Upper lobe of left lung (tissue), 6 donors: ENCODE measurements around the gene GALNT14. TPM values are rescaled to one million over a fixed set of nuclear protein-coding genes. Genes with fewer than 3 reads are reported as not detected.

Experiments
- ATAC-seq, 2 donors: fragments of 200-7000 bp; cut with Tn5 transposase; one replicate each; pipeline ENCODE4 v1.9.1; 2022; ENCODE audit warnings: mild to moderate bottlenecking in 2 of 2, moderate library complexity in 2 of 2; ENCODE audit not compliant: low FRiP score in 2 of 2
- DNase-seq, 2 donors: peaks; one replicate each; pipeline ENCODE4 v3.0.0-alpha.2; 2019 to 2020
- H3K27ac ChIP-seq, 4 donors: fragments of 200-600 bp; sonication (generic); one replicate each; pipeline ENCODE4 v1.5.1; 2016 to 2019
- H3K27me3 ChIP-seq, 4 donors: fragments of 200-600 bp; sonication (generic); one replicate each; pipeline ENCODE4 v1.5.1; 2017 to 2019
- H3K36me3 ChIP-seq, 4 donors: fragments of 200-600 bp; sonication (generic); one replicate each; pipeline ENCODE4 v1.5.1; 2016 to 2019
- H3K4me1 ChIP-seq, 4 donors: fragments of 200-600 bp; sonication (generic); one replicate each; pipeline ENCODE4 v1.5.1; 2018 to 2019
- H3K4me3 ChIP-seq, 4 donors: fragments of 200-600 bp; sonication (generic); one replicate each; pipeline ENCODE4 v1.5.1; 2017 to 2019; ENCODE audit warnings: mild to moderate bottlenecking in 2 of 4, moderate library complexity in 1 of 4
- H3K9me3 ChIP-seq, 4 donors: fragments of 200-600 bp; sonication (generic); one replicate each; pipeline ENCODE4 v1.5.1; 2018 to 2019
- EP300 ChIP-seq, 4 donors: sonication (generic); formaldehyde crosslinking; IDR thresholded peaks; one replicate each; pipeline ENCODE4 v1.5.1; 2017; ENCODE audit warnings: antibody characterized with exemption in 4 of 4, control low read depth in 2 of 4
- POLR2A ChIP-seq, 4 donors: fragments of 450-650 bp; IDR thresholded peaks; one replicate each; pipeline ENCODE4 v1.5.1; 2016 to 2017; ENCODE audit warnings: antibody characterized with exemption in 4 of 4, mild to moderate bottlenecking in 2 of 4
- POLR2AphosphoS5 ChIP-seq, 2 donors: sonication (generic); formaldehyde crosslinking; IDR thresholded peaks; one replicate each; pipeline ENCODE4 v1.5.1; 2017; ENCODE audit warnings: antibody characterized with exemption in 2 of 2
- WGBS, 2 donors: methylation state at CpG; one replicate each; pipeline ENCODE4 v1.1.5; 2017 to 2018; 5-methylcytosine and 5-hydroxymethylcytosine counted together
- total RNA-seq, 6 donors: library from RNA; depleted of rRNA in 4 of 6; stranded (reverse); fragments of >200 nt in 4 of 6; gene quantifications; one replicate each; pipeline versions ENCODE4 v1.1.0 to v1.2.1, GENCODE V29; 2016 to 2021
- TF ChIP-seq, protein P1 (sequence below), 6 experiments: fragments of 450-650 bp in 4 of 6; fragments of 200-600 bp in 2 of 6; sonication (generic) in 2 of 6; IDR thresholded peaks; one replicate each; pipeline ENCODE4 v1.5.1; 2016 to 2019; ENCODE audit warnings: antibody characterized with exemption in 6 of 6
- donor health status: DM: no; HTN: no; CAD: no; lungs with moderate emphysema.
- donor health status: DM: no; HTN: yes; CAD: no; lungs with severe emphysema.

Gene GALNT14
- total RNA-seq, 6 donors from 2014 or later, result 0.98 to 2.6 (median 1.4) TPM; not detected in 1

- DNase-seq (no peak), ATAC-seq (no peak)
- Histone ChIP-seq H3K4me1 (no peaks in the 10 kb centered on the region), H3K4me3 (no peak overlapping the region), H3K27ac (no peak overlapping the region), H3K9me3 (no peaks in the 10 kb centered on the region), H3K27me3 (no peaks in the 10 kb centered on the region), H3K36me3 (no peaks in the 10 kb centered on the region)
- no peak for TF ChIP-seq POLR2AphosphoS5 (IDR thresholded peaks at IDR 0.05)
- TF ChIP-seq, protein P1, sequence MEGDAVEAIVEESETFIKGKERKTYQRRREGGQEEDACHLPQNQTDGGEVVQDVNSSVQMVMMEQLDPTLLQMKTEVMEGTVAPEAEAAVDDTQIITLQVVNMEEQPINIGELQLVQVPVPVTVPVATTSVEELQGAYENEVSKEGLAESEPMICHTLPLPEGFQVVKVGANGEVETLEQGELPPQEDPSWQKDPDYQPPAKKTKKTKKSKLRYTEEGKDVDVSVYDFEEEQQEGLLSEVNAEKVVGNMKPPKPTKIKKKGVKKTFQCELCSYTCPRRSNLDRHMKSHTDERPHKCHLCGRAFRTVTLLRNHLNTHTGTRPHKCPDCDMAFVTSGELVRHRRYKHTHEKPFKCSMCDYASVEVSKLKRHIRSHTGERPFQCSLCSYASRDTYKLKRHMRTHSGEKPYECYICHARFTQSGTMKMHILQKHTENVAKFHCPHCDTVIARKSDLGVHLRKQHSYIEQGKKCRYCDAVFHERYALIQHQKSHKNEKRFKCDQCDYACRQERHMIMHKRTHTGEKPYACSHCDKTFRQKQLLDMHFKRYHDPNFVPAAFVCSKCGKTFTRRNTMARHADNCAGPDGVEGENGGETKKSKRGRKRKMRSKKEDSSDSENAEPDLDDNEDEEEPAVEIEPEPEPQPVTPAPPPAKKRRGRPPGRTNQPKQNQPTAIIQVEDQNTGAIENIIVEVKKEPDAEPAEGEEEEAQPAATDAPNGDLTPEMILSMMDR (IDR thresholded peaks at IDR 0.05), result no peak
- no peak for TF ChIP-seq EP300 (IDR thresholded peaks at IDR 0.05)
- no peak for TF ChIP-seq POLR2A (IDR thresholded peaks at IDR 0.05)
- WGBS, 2 donors, result 72 to 83% methylated on average over 5 of the region's 5 CpGs
These were observed 163.7 kb downstream of the GALNT14 start for GRCh38 chr2:30974554-30974953.

- no peak for DNase-seq
- 89 to 90% methylated on average over 1 of the region's 1 CpG for WGBS, 2 donors
- no peak for ATAC-seq
These were observed 164.1 kb downstream of the GALNT14 start for GRCh38 chr2:30974092-30974491.

DNA sequence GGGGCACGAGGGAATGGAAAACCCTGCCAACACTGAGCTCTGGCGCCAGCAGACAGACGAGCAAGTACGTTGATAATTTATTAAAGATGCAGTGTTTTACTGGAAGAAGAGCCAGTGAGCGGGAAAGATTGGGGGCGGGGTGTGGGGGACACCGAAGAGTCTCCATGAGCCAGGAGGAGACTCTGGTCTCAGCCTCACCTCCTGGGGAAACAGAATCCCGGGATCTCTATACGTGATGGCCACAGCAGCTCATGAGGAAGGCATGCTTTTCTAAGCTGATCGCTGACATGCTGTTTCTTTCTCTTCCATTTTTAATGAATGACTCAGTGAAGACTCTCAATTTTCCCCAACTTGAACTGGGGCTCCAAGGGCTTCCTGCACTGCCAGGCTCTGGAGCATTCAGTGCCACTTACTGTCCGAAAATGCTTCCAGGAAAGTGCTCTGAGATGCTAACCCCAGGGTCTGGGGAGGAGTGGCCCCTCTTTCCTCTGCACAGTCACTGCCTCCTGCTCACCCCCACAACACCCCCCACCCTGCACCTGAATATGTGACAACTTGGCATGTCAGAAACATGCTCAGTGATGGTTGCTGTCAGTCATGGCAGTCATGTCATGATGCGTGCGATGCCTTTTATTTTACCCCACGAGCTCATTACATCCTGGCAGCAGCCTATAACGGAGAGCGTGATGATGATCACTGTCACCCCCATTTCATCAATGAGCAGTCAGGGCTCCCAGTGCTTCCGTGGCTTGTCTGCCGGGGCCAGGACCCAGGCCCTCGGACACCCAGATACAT, 166.8 kb downstream of the GALNT14 start:
- DNase-seq (peak in 1 of 2 donors; percentile 10), ATAC-seq (no peak)
- TF ChIP-seq, protein P1 (IDR thresholded peaks at IDR 0.05), result no peak
- no peak for TF ChIP-seq EP300 (IDR thresholded peaks at IDR 0.05)
- Histone ChIP-seq H3K36me3 (no peaks in the 10 kb centered on the region), H3K9me3 (no peaks in the 10 kb centered on the region), H3K27me3 (no peaks in the 10 kb centered on the region), H3K4me3 (no peak overlapping the region), H3K27ac (no peak overlapping the region), H3K4me1 (no peaks in the 10 kb centered on the region)
- 87 to 92% methylated on average over 19 of the region's 19 CpGs for WGBS, 2 donors

More at GRCh38 chr2:30974092-30974491, 164.1 kb downstream of the GALNT14 start:
- no peak overlapping the region for H3K4me3 ChIP-seq
- no peaks in the 10 kb centered on the region for H3K36me3 ChIP-seq
- TF ChIP-seq POLR2AphosphoS5 (IDR thresholded peaks at IDR 0.05) (no peak), EP300 (IDR thresholded peaks at IDR 0.05) (no peak), POLR2A (IDR thresholded peaks at IDR 0.05) (no peak)
- TF ChIP-seq, protein P1 (IDR thresholded peaks at IDR 0.05), result no peak
- H3K27ac ChIP-seq, result no peak overlapping the region
- H3K9me3 ChIP-seq, result no peaks in the 10 kb centered on the region
- no peaks in the 10 kb centered on the region for H3K27me3 ChIP-seq
- H3K4me1 ChIP-seq, result no peaks in the 10 kb centered on the region

DNA sequence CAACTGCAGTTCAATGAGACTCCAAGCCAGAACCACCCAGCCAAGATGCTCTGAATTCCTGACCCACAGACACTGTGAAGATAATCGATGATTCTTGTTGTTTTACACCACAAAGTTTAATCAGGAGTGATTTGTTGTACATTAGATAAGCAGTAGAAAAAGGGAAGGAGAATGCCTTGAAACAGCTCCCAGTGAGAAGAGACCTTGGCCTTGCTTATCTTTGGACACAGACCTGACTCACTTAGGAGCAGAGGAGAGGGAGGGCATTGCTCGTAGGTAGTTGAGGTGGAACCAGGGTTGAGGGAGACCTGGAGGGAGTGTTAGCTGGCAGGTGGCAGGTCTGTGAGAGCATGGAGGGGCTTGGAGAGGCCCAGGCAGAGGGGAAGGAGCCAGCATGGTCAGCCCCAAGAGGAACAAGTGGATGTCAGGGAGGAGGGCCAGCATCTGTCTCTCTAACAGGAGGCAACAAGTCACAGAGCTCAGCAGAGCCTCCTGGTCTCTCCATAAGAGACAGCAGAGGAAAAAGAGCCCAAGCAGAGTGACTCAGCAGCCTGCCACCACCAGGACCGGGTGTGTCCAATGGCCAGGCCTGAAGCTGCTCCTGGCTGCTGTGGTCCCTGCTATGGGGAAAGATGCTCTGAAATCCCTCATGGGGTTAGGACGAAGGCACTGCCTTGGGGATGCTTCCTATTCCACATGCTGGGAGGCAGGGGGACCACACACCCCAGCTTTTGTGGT, 169.4 kb downstream of the GALNT14 start:
- DNase-seq, result no peak
- no peaks in the 10 kb centered on the region for H3K4me1 ChIP-seq
- TF ChIP-seq POLR2A (IDR thresholded peaks at IDR 0.05), result no peak
- TF ChIP-seq POLR2AphosphoS5 (IDR thresholded peaks at IDR 0.05), result no peak
- TF ChIP-seq, protein P1 (IDR thresholded peaks at IDR 0.05), result no peak
- no peak for TF ChIP-seq EP300 (IDR thresholded peaks at IDR 0.05)
- no peak overlapping the region for H3K27ac ChIP-seq
- ATAC-seq, result no peak
- no peaks in the 10 kb centered on the region for H3K36me3 ChIP-seq
- no peak overlapping the region for H3K4me3 ChIP-seq
- H3K9me3 ChIP-seq, result no peaks in the 10 kb centered on the region
- no peaks in the 10 kb centered on the region for H3K27me3 ChIP-seq
- 82 to 83% methylated on average over 4 of the region's 4 CpGs for WGBS, 2 donors
